T-helper 2 cell treated with Interferon-gamma antibody and Interleukin-4, amounts not matched to agents 100 ng/mL and 5 ng/mL, for 36 hours (primary cell): ENCODE data around the gene GPR152. TPM values are rescaled to one million over a fixed set of nuclear protein-coding genes. Genes with fewer than 3 reads are reported as not detected.

ENCODE experiments used
- intact Hi-C: fragments of 100-400 bp; cut with micrococcal nuclease; formaldehyde crosslinking; loops from one replicate; pipeline ENCODE4 v1.15.1; 2023
- total RNA-seq: library from RNA; stranded (reverse); gene quantifications from 2 replicates; pipeline ENCODE4 v1.2.3, GENCODE V29; 2022

GPR152 gene
- total RNA-seq, 1 donor from 2014 or later: not detected

DNA sequence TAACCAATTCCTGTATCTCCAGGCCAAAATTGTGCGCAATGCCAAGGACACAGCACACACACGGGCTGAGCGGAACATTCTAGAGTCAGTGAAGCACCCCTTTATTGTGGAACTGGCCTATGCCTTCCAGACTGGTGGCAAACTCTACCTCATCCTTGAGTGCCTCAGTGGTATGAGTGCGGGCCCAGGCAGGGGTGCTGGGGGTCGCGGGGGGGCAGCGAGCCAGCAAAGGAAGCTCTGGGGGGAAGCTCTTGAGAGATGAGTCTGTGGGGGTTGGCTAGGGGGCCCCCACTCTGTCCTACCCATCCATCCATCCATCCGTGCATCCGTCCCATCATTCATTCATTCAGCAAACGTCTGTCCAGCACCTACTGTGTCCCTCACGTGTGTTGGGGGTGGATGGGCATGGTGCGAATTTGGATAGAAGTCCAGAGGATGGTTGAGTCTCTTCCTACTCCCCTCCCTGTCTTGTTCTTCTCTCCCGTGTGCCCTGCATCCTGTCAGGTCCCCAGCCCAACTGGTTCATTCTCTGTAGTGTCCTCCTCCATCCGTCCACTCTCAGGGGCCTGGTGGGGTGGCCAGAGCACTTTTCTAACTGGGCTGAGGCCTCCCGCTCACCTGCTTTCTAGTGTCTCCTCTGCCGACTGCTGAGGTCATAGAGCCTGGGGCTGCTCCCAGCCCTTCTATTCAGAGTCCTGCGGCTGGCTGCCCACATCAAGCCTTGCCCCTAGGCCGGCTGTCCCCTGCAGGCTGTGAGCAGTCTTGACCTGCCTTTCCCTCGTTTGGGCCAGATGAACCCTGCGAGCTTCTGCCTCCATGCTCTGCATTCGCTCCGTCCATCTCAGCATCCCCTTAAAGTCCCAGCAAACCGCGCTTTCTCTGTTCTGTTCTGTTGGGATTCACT, 20.9 kb downstream of the GPR152 start:
- intact Hi-C loops: no loop called here

DNA sequence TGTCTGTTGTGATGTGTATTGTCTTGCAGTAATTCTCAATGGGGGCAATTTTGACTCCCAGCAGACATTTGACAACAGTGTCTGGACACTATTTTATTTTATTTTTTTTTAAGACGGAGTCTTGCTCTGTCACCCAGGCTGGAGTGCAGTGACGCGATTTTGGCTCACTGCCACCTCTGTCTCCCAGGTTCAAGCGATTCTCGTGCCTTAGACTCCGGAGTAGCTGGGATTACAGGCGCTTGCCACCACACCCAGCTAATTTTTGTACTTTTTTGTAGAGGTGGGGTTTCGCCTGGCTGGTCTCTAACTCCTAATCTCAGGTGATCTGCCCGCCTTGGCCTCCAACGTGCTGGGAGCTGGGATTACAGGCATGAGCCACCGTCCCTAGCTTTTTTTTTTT, 22.8 kb downstream of the GPR152 start:
- intact Hi-C loops: loop anchor here (2.0 to 5.0 kb wide), 2 partner anchors 27 to 38 kb away; partner anchors contain the start of gene TMEM134

DNA sequence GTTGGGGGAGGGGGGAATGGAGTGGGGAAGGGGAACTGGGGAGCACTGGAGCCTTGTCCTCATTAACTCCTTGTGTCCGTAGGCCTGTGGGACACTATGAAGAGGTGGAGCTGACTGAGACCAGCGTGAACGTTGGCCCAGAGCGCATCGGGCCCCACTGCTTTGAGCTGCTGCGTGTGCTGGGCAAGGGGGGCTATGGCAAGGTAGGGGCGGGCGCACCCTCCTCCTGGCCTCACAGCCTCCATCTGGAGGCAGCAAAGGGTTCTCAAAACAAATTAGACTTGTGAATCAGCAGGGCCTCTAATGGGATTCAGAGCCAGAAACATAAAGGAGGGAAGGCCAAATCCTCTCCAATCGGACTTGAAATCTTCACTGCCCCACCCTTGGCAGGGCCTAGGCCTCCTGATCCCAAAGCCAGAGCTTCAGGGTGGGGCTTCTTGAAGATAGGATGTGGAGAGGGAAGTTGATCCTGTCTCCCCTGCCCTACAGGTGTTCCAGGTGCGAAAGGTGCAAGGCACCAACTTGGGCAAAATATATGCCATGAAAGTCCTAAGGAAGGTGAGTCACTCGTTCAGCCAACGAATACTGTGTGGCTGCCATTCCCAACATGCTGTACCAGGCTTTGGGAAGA, 23.4 kb downstream of the GPR152 start:
- intact Hi-C loops: loop anchor here (2.0 to 5.0 kb wide), 2 partner anchors 26 to 38 kb away; partner anchors contain the start of gene TMEM134

DNA sequence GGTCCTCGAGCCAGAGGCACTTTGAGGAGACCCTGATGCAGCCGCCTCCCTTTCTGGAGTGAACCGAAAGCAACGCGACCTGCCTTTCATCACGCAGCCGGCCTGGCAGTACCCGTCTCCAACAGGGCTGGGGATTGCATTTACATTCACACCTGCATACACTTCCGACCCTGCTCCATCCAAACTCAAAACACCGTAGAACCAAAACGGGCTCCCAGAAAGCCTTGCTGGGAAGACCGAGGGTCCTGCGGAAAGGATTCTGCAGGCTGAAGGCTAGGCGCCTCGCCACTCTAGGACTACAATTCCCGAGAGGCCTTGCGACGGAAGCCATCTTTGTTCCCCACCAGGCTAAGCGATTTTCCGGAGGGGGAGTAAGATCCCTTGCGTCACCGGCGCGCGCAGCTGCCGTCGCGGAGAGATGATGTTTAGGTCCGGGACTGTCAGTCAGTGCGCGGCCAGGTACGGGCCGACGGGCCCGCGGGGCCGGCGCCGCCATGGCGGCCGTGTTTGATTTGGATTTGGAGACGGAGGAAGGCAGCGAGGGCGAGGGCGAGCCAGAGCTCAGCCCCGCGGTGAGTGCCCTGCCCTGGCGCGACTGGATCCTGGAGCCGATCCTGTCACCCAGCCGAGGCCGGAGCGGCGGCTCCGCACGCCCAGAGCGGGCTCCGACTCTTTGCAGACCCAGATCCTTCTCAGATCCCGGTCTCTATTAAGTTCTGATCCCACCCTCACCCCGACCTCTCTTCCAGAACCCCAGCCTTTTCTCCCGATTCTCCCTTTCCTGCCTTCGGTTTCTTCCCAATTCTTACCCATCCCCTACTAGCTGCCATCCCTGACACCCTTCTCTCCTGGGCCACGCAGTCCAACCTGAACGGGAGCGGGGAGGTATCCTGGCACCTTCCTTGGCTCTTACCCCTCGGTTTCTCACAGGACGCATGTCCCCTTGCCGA, 24.2 kb downstream of the GPR152 start, which contains the start of gene RPS6KB2:
Gene RPS6KB2, plus strand, starts transcription at position 443 of the 950 bp plus-strand sequence. Its CDS starts 52 bp downstream, at position 495.
- intact Hi-C loops: loop anchor here (1.0 to 5.0 kb wide), 5 partner anchors 9 to 80 kb away; partner anchors contain the start of genes AIP, CDK2AP2, PTPRCAP and TMEM134

DNA sequence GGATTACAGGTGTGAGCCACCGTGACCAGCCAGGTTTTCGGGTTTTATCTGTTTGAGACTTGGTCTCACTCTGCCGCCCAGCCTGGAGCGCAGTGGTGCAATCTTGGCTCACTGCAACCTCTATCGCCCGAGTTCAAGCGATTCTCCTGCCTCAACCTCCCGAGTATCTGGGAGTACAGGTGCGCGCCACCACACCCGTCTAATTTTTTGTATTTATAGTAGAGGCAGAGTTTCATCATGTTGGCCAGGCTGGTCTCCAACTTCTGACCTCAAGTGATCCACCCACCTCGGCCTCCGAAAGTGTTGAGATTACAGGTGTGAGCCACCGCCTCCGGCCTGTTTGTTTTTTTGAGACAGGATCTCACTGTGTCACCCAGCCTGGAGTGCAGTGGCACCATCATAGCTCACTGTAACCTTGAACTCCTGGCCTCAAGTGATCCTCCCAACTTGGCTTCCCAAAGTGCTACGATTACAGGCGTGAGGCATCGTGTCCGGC, 25.1 kb downstream of the GPR152 start:
- intact Hi-C loops: loop anchor here (5.0 kb wide), 1 partner anchor 40 kb away; the partner anchor contains the start of gene TMEM134

DNA sequence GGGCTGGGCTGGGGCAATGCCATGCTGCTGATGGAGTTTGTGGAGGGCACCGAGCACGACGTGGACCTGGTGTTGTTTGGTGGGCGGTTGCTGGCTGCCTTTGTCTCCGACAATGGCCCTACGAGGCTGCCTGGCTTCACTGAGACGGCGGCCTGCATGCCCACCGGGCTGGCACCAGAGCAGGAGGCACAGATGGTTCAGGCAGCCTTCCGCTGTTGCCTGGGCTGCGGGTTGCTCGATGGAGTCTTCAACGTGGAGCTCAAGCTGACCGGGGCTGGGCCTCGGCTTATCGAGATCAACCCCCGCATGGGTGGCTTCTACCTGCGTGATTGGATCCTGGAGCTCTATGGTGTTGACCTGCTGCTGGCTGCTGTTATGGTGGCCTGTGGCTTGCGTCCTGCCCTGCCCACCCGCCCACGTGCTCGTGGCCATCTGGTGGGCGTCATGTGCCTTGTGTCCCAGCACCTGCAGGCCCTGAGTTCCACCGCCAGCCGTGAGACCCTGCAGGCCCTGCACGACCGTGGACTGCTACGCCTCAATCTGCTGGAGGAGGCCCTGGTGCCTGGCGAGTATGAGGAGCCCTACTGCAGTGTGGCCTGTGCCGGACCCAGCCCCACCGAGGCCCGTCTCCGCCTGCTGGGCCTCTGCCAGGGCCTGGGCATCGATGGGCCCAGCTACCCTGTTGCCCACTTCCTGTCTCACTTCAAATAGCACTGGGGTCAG, 28.5 kb downstream of the GPR152 start:
- intact Hi-C loops: no loop called here

DNA sequence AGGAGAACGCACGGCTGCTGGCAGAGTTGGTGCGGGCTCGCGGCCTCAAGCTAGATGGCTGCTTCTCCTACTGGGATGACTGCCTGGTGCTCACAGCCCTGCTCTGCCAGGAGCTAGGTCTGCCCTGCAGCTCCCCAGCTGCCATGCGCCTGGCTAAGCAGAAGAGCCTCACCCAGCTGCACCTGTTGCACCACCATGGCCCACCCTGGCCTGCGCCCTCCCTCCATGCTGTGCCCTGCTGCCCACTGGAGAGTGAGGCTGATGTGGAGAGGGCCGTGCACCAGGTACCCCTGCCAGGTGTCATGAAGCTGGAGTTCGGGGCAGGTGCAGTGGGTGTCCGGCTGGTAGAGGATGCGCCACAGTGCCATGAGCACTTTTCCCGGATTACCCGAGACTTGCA, 29.1 kb downstream of the GPR152 start:
- intact Hi-C loops: no loop called here

DNA sequence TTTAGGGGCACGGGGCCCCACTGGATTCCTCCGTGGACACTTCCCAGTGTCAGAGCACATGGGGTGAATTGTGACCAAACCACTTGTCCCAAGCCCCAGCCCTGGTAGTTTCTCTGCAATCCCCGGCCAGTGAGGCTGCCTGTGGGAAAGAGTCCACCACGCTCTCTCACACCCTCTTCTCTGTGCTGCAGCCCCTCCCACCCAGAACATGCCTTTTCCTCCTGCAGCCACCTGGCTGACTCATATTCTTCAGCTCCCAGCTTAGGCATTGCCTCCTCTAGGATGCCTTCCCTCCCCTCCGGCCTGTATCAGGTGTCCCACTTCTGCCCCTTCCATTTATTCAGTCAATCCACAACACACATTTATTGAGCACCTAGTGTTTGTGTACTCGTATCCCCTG, 29.6 kb downstream of the GPR152 start:
- intact Hi-C loops: no loop called here

DNA sequence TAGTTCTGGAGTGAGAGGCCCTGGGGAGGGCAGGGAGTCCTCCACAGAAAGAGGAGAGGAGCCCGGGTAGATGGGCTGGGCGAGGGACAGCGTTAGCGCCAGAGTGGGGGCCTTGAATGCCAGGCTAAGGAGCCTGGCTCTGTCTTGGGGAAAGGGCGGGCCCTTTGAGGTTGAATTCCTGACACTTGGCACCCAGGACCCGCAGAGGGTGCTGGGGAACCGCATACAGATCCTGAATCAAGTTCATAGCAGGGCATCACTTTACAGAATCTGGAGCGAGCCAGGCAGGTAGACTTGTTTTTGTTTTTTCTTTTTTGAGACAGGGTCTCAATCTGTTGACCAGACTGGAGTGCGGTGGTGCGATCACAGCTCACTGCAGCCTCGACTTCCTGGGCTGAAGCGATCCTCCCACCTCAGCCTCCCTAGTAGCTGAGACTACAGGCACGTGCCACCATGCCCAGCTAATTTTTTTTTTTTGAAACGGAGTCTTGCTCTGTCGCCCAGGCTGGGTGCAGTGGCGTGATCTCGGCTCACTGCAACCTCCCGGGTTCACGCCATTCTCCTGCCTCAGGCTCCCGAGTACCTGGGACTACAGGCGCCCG, 31.0 kb downstream of the GPR152 start:
- intact Hi-C loops: loop anchor here (2.0 kb wide), 1 partner anchor 19 kb away; no protein-coding TSS in a partner anchor

DNA sequence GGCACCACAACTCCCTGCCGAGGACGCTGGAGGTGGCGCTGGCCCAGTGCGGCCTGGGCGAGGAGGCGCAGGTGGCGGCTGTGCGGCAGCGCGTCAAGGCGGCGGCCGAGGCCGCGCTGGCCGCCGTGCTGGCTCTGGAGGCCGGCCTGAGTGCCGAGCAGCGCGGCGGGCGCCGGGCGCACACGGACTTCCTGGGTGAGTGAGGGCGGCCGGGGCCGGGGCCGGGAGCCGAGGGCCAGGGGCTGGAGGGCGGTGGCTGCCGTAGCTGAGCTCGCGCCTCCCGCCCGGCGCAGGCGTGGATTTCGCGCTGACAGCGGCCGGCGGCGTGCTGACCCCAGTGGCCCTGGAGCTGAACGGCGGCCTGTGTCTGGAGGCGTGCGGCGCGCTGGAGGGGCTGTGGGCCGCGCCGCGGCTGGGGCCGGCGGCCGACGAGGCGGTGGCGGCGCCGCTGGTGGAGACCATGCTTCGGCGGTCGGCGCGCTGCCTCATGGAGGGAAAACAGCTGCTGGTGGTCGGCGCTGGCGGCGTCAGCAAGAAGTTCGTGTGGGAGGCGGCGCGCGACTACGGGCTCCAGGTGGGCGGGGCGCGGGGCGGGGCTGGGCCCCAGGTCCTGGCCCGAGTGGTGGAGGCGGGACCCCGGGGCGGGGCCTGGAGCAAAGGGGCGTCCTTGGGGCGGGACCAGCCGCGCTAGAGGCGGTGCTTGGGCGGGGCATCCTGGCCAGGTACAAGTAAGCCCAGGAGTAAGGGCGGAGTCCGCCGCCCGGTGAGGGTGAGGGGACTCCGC, 31.7 kb downstream of the GPR152 start:
- intact Hi-C loops: loop anchor here (2.0 kb wide), 1 partner anchor 18 kb away; no protein-coding TSS in a partner anchor

DNA sequence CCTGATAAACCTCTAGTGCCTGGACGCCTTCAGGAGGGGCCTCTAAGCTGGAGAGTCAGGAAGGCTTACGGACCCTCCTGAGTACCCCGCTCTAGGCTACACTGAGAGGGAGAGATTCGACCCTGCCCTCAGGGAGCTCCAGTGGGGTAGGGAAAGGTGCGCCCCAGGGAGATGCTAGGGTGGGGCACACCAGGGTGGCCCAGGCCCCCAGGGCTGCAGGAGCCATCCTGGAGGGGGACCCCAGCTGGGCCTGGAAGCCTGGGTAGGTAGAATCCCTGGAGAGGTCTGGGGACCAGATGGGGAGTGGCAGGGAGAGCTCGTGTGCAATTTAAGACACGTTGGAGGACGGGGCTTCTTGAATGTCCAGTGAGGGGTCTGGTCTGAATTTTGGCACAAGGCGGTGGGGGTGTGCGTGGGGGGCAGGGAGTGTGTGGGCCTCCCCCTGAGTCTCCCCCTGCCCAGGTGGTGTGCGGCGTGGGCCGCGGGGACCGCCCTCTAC, 32.3 kb downstream of the GPR152 start:
- intact Hi-C loops: loop anchor here (2.0 kb wide), 1 partner anchor 17 kb away; no protein-coding TSS in a partner anchor

DNA sequence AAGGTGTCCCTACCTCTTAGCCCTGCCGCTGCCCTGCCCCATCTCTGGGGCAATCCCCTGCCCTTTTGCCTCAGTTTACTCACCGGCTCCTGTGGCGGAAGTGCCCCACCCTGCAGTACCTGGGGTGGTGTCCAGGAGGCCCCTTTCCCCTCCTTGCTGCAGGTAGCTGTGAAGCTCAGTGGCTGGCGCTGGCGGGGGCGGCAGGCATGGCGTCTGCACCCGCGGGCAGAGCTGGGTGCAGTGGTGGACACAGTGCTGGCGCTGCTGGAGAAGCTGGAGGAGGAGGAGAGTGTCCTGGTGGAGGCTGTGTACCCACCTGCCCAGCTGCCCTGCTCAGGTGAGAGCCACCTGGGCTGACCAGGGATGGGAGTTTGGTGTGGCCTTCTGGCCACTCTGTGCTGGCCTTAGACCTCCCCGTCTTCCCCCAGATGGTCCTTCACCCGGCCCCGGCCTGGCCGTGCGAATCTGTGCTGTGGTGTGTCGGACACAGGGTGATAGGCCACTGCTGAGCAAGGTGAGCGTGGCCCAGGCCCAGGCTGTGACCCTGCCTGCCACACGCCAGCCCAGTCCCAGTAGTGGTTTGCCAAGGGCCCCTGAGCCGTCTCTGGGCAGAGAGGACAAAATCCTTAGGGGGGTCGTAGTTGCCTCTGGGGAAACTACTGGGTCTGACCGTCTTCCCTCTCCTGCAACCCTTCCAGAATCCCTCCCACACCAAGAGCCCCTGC, 33.0 kb downstream of the GPR152 start:
- intact Hi-C loops: loop anchor here (2.0 kb wide), 1 partner anchor 17 kb away; no protein-coding TSS in a partner anchor

DNA sequence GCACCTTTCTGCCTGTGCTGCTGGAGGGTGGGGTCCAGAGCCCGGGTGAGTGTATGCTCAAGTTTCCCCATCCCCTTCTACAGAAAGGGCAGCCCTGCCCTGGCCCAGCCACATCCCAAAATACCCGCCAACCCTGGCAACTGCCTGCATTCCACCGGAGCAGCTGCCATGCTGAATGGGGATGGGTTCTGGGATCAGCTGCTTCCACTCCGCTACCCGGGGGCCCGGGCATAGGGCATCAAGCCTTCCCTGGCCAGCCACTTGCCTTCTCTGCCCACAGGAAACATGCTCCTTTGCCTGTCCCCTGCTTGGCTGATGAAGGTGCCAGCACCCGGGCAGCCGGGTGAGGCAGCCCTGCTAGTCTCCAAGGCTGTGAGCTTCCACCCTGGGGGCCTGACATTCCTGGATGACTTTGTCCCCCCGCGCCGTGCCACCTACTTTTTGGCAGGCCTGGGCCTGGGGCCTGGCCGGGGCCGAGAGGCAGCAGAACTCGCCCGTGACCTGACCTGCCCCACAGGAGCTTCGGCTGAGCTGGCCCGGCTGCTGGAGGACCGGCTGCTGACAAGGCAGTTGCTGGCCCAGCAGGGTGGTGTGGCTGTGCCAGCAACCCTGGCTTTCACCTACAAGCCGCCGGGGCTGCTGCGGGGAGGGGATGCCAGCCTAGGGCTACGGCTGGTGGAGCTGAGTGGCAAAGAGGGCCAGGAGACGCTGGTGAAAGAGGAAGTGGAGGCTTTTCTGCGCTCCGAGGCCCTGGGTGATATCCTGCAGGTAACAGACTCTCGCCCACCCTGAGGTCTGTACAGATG, 33.9 kb downstream of the GPR152 start:
- intact Hi-C loops: no loop called here

DNA sequence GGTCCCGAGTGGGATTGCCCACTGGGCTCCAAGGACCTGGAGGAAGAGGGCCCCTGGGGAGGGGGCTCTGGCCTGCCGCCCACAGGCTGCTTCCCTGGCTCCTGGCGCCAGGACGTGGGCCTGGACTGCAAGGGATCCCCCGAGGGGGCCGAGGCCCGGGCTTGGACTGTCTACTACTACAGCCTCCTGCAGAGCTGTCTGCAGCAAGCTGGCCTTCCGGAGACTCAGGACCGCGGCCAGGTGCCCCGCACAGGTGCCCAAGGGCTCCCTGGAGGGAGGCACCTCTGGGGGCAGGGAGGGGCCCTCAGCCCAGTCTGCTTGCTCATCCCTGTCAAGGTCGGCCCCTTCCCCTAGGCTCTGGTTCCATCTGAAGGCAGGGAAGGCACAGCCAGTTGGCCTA, 35.1 kb downstream of the GPR152 start:
- intact Hi-C loops: no loop called here

DNA sequence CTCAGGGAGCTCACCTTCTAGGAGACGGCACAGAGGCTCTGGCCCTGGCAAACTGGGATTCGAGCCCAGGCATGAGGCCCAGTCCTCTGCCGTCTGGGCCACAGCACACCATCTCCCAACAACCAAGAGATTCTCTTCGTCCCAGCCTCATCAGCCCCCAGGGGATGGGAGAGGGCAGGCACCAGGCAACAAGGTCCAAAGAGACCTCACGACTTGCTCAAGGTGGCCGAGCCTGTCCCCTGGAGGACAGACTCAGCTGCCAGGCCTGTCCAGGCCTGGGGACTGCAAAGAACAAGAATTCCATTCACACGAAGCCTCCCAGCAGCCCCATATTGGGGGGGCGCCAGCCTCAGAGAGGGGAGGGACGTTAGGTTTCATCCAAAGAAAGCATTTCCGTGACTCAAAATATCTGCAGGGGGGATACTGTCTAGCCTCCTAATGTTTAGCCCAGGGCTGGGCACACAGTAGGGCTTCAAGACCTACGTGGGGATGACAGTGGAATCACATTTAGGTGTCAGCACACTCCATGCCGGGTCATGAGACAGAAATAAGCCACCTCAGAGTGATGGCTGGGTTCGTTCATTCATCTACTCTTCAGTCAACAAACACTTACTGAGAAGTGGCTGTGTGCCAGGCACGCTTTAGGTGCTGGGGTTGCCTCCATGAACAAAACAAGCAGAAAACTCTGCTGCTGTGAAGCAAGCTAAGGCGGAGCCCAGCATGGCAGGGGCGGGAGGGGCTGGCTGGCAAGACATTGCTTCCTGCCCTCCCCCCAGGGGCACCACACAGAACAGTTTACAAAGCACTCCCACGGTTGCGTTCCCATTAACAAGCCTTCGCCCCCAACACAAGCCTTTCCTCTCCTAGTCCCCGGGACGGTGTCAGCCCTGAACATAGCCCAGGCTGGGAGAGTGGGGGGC, 35.9 kb downstream of the GPR152 start:
- intact Hi-C loops: no loop called here
